Measurements from ENCODE around the gene AKAP11.

- TF ChIP-seq CTCF (IDR thresholded peaks at IDR 0.05; ENCODE audit: low read length), result no peak
- TF ChIP-seq EZH2 (optimal IDR thresholded peaks at IDR 0.05; ENCODE audit: low read depth, low read length), result no peak
- no peak for TF ChIP-seq EZH2phosphoT487 (IDR thresholded peaks at IDR 0.05; ENCODE audit: low read length)
Observed at GRCh38 chr13:42355491-42356183, 83.7 kb downstream of the AKAP11 start.
